Activated CD8-positive, alpha-beta memory T cell treated with anti-CD3 and anti-CD28 coated beads, Interleukin-2, amount 10 ng/mL, durations not matched to agents 7 days and 5 days (primary cell): ENCODE results near the gene IRAK3. TPM values are rescaled to one million over a fixed set of nuclear protein-coding genes. Genes with fewer than 3 reads are reported as not detected.

Experiments used
- ATAC-seq: fragments of 150-1000 bp; cut with Tn5 transposase; one replicate; pipeline ENCODE4 v1.10.0; 2021; ENCODE audit warnings: moderate library complexity
- CTCF ChIA-PET: fragments of 350-600 bp; sonication (Branson Sonifier 250); formaldehyde crosslinking; loops from one replicate; lab custom pipeline; 2021; ENCODE audit warnings: antibody characterized with exemption; lab: Charles Lee
- DNase-seq: peaks from one replicate; pipeline ENCODE4 v3.0.0-alpha.2; 2020
- H3K27ac Mint-ChIP-seq: one replicate; pipeline ENCODE4 v1.8.0; 2021; ENCODE audit warnings: mild to moderate bottlenecking, mixed read lengths
- H3K27me3 Mint-ChIP-seq: one replicate; pipeline ENCODE4 v1.8.0; 2021; ENCODE audit warnings: mixed read lengths
- H3K36me3 Mint-ChIP-seq: one replicate; pipeline ENCODE4 v1.8.0; 2021; ENCODE audit warnings: mild to moderate bottlenecking, mixed read lengths
- H3K4me1 Mint-ChIP-seq: one replicate; pipeline ENCODE4 v1.8.0; 2021; ENCODE audit warnings: mixed read lengths
- H3K4me3 Mint-ChIP-seq: one replicate; pipeline ENCODE4 v1.8.0; 2021; ENCODE audit warnings: mild to moderate bottlenecking, moderate library complexity, mixed read lengths
- H3K9me3 Mint-ChIP-seq: one replicate; pipeline ENCODE4 v1.8.0; 2022; ENCODE audit warnings: low read depth, mixed read lengths
- total RNA-seq, 2 experiments: library from RNA; stranded (reverse); gene quantifications; one replicate each; pipeline ENCODE4 v1.2.3, GENCODE V29; 2021

Gene IRAK3
- total RNA-seq, 2 experiments from 2014 or later: 0.20 to 0.52 TPM

DNA sequence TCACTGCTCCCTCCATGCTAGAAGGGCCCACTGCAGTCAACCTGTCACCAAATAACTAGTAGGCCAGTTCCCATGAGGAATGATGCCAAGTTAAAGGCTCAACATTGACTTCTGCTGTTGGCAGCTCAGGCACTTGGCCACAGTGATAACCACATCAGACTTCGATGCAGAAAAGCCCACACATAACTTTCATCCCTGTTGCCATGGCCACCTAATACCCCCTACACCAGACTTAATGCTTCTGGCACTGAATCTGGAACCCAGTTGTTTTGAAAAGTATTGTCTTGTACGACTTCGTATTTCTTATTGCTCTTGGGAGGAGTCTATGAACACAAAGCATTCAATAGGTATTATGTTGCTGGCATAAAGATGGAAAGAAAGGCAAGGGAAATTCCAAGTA, 69.0 kb downstream of the IRAK3 start:
- no peaks in the 10 kb centered on the region for H3K9me3 Mint-ChIP-seq
- H3K27me3 Mint-ChIP-seq: peaks cover 10% of the 10 kb centered on the region
- CTCF ChIA-PET: no interaction called here
- no peak overlapping the region for H3K27ac Mint-ChIP-seq
- no peak overlapping the region for H3K4me3 Mint-ChIP-seq
- ATAC-seq (no peak), DNase-seq (no peak)
- no peaks in the 10 kb centered on the region for H3K4me1 Mint-ChIP-seq
- H3K36me3 Mint-ChIP-seq: no peaks in the 10 kb centered on the region

DNA sequence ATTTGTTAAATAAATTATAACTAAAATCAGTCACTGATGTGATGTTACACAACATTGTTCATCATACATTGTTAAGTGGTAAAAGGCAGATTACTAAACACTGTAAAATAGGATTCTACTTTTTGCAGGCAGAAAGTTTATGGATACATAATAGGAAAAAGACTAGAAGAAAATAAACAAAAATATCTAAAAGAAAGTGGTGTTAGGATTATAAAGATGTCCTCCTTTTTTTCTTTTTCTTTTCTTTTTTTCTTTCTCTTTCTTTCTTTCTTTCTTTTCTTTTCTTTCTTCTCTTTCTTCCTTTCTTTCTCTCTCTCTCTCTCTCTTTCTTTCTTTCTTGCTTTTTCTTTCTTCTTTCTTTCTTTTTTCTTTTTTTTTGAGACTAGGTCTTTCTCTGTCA, 73.7 kb downstream of the IRAK3 start:
- CTCF ChIA-PET: no interaction called here
- no peak overlapping the region for H3K27ac Mint-ChIP-seq
- H3K4me1 Mint-ChIP-seq: no peaks in the 10 kb centered on the region
- H3K9me3 Mint-ChIP-seq: no peaks in the 10 kb centered on the region
- no peak for ATAC-seq
- H3K27me3 Mint-ChIP-seq: peaks cover 7% of the 10 kb centered on the region
- no peak for DNase-seq
- no peak overlapping the region for H3K4me3 Mint-ChIP-seq
- H3K36me3 Mint-ChIP-seq: no peaks in the 10 kb centered on the region

DNA sequence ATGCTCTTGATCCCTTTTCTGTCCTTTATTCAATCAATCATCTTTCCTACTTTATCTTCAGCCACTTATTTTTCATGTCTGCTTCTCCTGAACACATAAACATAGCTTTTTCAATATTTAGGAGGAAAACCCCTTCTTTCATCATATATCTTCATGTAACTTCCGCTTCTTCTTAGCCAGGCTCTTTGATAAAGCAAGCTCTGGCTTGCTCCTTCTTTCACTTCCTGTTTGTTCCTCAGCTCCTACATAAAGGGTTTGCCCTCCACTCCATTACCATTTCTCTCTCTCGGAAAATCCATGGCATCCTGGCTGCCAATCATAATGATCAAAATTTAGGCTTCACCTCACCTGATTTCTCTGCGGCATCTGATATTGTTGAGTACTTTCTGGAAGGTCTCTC, 79.5 kb downstream of the IRAK3 start:
- Mint-ChIP-seq H3K4me1 (no peaks in the 10 kb centered on the region), H3K9me3 (no peaks in the 10 kb centered on the region), H3K27ac (no peak overlapping the region), H3K27me3 (peaks cover 3% of the 10 kb centered on the region), H3K4me3 (no peak overlapping the region), H3K36me3 (no peaks in the 10 kb centered on the region)
- ATAC-seq: no peak
- no peak for DNase-seq
- CTCF ChIA-PET: interaction anchor here (1.3 to 3.0 kb wide), 2 partner anchors 11 to 124 kb away, joined by 3 to 19 read pairs; no protein-coding TSS in a partner anchor

DNA sequence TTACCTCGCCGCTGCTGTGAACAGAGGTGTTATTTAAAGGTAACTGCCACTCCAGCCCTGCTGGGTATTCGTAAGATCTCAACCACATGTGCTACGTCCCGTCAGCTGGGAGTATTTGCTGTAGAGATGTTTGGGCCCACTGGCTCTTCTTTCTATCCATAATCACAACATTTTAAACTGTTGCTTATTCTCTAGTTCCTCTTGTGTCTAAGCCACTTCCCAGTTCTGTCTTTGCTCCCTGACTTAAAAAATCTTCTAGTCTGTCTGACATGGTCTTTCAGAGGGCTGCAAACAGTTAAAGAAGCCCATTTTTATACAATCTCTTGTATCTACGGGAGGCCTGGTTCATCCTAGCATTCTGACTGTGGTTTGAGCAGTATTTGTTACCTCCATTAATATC, 80.1 kb downstream of the IRAK3 start:
- Mint-ChIP-seq H3K9me3 (no peaks in the 10 kb centered on the region), H3K4me1 (no peaks in the 10 kb centered on the region), H3K36me3 (no peaks in the 10 kb centered on the region), H3K27ac (no peak overlapping the region), H3K27me3 (peaks cover 2% of the 10 kb centered on the region), H3K4me3 (no peak overlapping the region)
- CTCF ChIA-PET: interaction anchor here (0.8 to 6.0 kb wide), 20 partner anchors 9 to 441 kb away, joined by 3 to 60 read pairs (median 4); no protein-coding TSS in a partner anchor
- ATAC-seq (no peak), DNase-seq (no peak)

DNA sequence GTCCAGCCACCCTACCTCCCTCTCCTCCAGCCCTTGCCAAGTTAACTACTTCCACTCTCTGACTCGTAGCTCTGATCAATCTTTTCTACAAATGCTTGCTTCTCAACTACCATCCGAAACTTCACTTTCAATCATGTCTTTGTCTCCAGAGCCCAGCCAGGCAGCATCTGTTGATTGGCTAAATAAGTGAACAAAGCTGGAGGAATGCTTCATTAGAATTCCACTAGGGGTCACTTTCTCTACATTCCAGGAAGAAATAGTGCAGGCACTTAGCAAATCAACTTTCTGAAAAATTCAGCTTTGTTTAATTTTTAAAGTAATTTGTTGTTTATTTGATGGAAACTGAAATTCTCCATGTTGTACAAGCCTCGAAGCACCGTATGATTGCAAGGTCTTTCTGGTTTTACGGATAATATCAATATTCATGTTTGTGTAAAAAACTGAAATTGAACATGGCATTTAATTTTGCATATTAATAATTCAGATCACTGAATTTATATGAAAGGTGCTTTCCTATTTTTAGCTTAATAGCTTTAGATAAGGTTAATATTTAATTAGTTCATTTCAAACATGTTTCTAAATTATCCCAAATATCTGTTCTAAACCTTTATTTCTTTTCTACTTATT, 80.9 kb downstream of the IRAK3 start:
- Mint-ChIP-seq H3K4me1 (peaks cover 2% of the 10 kb centered on the region), H3K36me3 (no peaks in the 10 kb centered on the region)

DNA sequence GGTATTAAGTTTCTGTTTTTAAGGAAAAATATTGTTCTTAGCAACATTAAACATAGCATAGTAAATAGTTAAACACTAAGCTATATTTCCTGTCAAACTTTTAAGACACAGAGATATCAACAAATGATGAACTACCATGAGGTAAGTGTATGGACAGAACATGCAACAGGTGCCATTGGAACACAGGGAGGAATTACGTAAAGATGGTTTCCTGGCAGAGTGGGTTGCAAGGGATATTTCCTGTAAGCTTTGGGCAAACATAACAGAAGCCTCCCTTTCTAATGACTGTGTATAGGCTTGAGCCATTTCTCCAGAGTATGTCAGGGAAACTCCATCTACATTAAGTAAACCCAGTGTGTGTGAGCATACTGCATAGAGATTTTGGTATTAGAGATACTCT, 81.6 kb downstream of the IRAK3 start:
- no peak overlapping the region for H3K27ac Mint-ChIP-seq
- H3K4me1 Mint-ChIP-seq: peaks cover 4% of the 10 kb centered on the region
- no peak overlapping the region for H3K4me3 Mint-ChIP-seq
- no peak for ATAC-seq
- H3K9me3 Mint-ChIP-seq: no peaks in the 10 kb centered on the region
- no peaks in the 10 kb centered on the region for H3K27me3 Mint-ChIP-seq
- no peak for DNase-seq
- no peaks in the 10 kb centered on the region for H3K36me3 Mint-ChIP-seq
- CTCF ChIA-PET: interaction anchor here (0.6 to 6.0 kb wide), 19 partner anchors 9 to 439 kb away, joined by 3 to 60 read pairs (median 4); no protein-coding TSS in a partner anchor

More for the DNA sequence above, 80.9 kb downstream of the IRAK3 start:
- ATAC-seq: no peak
- Mint-ChIP-seq H3K9me3 (no peaks in the 10 kb centered on the region), H3K27me3 (no peaks in the 10 kb centered on the region), H3K27ac (no peak overlapping the region), H3K4me3 (no peak overlapping the region)
- CTCF ChIA-PET: interaction anchor here (0.6 to 6.0 kb wide), 30 partner anchors 9 to 440 kb away, joined by 3 to 60 read pairs (median 4); no protein-coding TSS in a partner anchor
- no peak for DNase-seq

DNA sequence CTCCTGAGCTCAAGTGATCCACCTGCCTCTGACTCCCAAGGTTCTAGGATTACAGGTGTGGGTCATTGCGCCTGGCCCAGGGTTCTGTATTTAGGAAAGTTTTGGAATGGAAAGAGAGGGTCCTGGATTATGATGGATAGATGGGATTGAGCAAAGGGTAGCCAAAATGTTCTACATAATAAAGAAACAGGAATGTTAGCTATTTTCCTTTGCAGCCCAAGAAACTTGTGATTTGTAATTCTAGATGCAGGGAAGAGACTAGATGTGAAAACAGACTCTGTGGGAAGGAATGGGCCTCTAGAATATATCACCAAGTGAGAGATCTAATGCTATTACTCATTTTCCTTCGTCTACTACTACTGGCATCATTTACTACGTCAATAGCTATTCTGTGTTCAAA, 83.6 kb downstream of the IRAK3 start:
- DNase-seq (no peak), ATAC-seq (no peak)
- H3K9me3 Mint-ChIP-seq: no peaks in the 10 kb centered on the region
- no peaks in the 10 kb centered on the region for H3K36me3 Mint-ChIP-seq
- CTCF ChIA-PET: interaction anchor here (1.8 to 6.0 kb wide), 3 partner anchors 11 to 135 kb away, joined by 4 to 60 read pairs (median 6); no protein-coding TSS in a partner anchor
- peaks cover 12% of the 10 kb centered on the region for H3K4me1 Mint-ChIP-seq
- H3K27ac Mint-ChIP-seq: no peak overlapping the region
- no peak overlapping the region for H3K4me3 Mint-ChIP-seq
- H3K27me3 Mint-ChIP-seq: no peaks in the 10 kb centered on the region

DNA sequence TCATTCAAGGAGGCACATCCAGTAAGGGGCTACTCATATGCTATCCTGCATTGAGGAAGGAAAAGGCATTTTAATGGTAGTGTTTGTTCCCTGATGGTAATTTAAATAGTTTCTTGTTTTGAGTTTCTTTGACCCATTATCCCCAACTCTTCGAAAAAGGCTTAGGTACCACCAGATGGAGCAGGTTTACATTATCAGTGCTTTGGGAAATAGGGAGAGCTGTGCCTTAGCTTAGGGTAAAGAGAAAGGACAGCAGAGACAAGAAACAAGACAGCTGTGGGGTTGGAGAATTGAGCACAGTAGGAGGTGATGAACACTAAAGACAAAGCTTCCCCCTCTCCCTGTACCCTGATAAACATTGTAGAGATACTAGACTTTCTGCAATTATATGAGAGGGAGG, 84.1 kb downstream of the IRAK3 start:
- Mint-ChIP-seq H3K9me3 (no peaks in the 10 kb centered on the region), H3K27me3 (no peaks in the 10 kb centered on the region), H3K4me3 (no peak overlapping the region), H3K36me3 (no peaks in the 10 kb centered on the region), H3K4me1 (peaks cover 12% of the 10 kb centered on the region), H3K27ac (no peak overlapping the region)
- CTCF ChIA-PET: interaction anchor here (1.8 to 6.0 kb wide), 3 partner anchors 10 to 134 kb away, joined by 4 to 60 read pairs (median 6); no protein-coding TSS in a partner anchor
- no peak for DNase-seq
- ATAC-seq: no peak

DNA sequence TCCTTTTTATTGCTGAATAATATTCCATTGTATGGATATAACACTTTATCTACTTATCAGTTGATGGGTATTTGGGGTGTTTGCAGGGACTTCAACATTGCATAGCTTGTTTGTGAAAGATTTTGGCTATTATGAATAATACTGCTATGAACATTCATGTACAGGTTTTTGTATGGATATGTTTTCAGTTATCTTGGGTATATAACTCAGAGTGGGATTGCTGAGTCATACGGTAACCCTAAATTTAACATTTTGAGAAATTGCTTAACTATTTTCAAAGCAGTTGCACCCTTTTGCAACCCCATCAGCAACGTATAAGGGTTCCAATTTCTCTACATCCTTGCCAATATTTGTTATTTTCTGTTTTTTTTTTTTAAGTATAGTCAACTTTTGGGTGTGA, 86.0 kb downstream of the IRAK3 start:
- DNase-seq: no peak
- H3K9me3 Mint-ChIP-seq: no peaks in the 10 kb centered on the region
- H3K27me3 Mint-ChIP-seq: no peaks in the 10 kb centered on the region
- CTCF ChIA-PET: interaction anchor here (6.0 kb wide), 1 partner anchor 133 kb away, joined by 60 read pairs; no protein-coding TSS in a partner anchor
- H3K4me1 Mint-ChIP-seq: peaks cover 21% of the 10 kb centered on the region
- H3K27ac Mint-ChIP-seq: no peak overlapping the region
- no peaks in the 10 kb centered on the region for H3K36me3 Mint-ChIP-seq
- peak; percentile 49 for ATAC-seq
- no peak overlapping the region for H3K4me3 Mint-ChIP-seq

DNA sequence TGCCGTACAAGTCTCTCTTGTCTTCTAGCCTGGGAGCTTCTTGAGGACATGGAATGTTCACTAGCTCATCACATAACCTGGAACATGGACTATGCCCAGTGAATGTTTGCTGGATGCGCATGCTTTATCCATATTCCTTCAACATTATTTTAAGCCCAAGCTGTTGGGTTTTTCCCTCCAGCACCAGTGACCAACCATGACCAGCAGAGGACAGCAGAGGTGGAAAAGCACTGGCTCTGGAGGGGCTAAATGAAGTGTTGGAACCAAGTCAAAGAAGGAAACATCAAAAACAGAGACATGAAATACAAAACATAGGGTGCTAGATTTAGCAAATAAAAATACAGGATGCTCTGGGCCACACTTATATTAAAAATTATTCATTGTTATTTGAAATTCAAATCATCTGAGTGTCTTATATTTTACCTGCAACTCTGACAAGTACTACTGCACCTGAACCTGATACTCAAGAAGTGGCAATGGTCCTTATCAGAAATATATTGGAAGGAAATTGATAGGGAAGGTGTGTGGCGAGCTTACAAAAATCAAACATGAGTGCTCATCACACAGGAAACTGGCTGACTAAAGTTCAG, 90.2 kb downstream of the IRAK3 start:
- Mint-ChIP-seq H3K4me1 (peaks cover 23% of the 10 kb centered on the region), H3K9me3 (peaks cover 11% of the 10 kb centered on the region), H3K4me3 (no peak overlapping the region), H3K27ac (no peak overlapping the region), H3K27me3 (no peaks in the 10 kb centered on the region), H3K36me3 (peaks cover 8% of the 10 kb centered on the region)
- DNase-seq (peak; percentile 69), ATAC-seq (peak; percentile 79)
- CTCF ChIA-PET: interaction anchor here (0.7 to 3.8 kb wide), 14 partner anchors 9 to 129 kb away, joined by 3 to 19 read pairs (median 5); partner anchors contain the start of gene HELB

DNA sequence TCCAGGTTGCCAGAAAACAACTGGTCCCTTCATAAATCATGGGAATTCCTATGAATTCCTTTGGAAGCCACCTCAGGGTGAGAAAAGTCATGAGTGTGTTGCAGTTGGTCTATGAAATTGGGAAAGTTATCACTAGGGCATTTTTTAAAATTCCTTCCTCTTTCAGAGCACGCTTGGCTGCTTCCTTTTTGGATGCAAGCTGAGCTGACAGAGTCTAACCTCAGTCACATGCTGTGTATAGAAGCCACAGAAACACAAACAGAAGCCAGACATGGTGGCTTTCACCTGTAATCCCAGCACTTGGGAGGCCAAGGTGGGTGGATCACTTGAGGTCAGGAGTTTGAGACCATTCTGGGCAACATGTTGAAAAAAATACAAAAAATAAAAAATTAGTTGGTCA, 91.5 kb downstream of the IRAK3 start:
- H3K36me3 Mint-ChIP-seq: peaks cover 8% of the 10 kb centered on the region
- CTCF ChIA-PET: interaction anchor here (3.8 kb wide), 1 partner anchor 11 kb away, joined by 19 read pairs; no protein-coding TSS in a partner anchor
- H3K4me3 Mint-ChIP-seq: no peak overlapping the region
- DNase-seq (no peak), ATAC-seq (no peak)
- H3K27me3 Mint-ChIP-seq: no peaks in the 10 kb centered on the region
- H3K27ac Mint-ChIP-seq: no peak overlapping the region
- peaks cover 19% of the 10 kb centered on the region for H3K4me1 Mint-ChIP-seq
- peaks cover 11% of the 10 kb centered on the region for H3K9me3 Mint-ChIP-seq

DNA sequence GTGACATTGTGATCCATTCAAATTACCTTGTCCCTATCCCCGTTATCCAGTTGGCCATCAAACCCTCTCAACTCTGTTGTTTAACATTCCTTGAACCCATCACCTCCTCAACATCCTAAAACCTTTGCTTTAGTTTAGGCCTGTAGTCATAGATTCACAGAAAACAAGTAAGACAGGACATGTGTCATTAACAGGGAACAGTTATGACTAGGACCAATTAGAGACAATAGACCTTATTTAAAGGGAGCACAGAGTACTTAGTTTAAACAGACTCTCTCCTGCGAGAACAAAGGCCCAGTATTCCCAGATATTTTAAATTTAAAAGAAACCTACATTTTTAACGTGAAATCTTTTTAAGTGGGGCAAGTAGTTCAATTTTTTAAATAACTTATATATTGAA, 93.2 kb downstream of the IRAK3 start:
- CTCF ChIA-PET: no interaction called here
- H3K4me1 Mint-ChIP-seq: peaks cover 21% of the 10 kb centered on the region
- no peak for ATAC-seq
- H3K27me3 Mint-ChIP-seq: no peaks in the 10 kb centered on the region
- no peak for DNase-seq
- H3K9me3 Mint-ChIP-seq: peaks cover 11% of the 10 kb centered on the region
- H3K36me3 Mint-ChIP-seq: peaks cover 10% of the 10 kb centered on the region
- H3K27ac Mint-ChIP-seq: no peak overlapping the region
- H3K4me3 Mint-ChIP-seq: no peak overlapping the region

DNA sequence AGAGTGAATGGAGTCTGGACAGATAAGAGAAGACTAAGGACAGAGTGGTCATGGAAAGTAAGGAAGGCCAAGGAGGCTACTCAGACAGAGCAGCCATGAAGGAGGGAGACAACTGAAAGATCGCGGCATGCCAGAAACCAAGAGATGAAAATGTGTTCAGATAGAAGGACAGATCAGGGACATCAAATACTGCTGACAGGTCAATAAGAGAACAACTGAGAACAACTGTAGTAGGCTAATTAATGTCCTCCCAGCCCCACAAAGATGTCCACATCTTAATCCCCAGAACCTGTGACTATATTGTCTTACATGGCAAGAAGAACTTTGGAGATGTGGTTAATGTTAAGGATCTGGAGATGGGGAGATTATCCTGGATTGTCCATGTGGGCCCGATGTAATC, 98.3 kb downstream of the IRAK3 start:
- ATAC-seq (no peak), DNase-seq (no peak)
- Mint-ChIP-seq H3K9me3 (peaks cover 3% of the 10 kb centered on the region), H3K27me3 (no peaks in the 10 kb centered on the region), H3K4me3 (no peak overlapping the region), H3K4me1 (peaks cover 60% of the 10 kb centered on the region), H3K27ac (peak overlapping the region; percentile 93), H3K36me3 (peaks cover 27% of the 10 kb centered on the region)
- CTCF ChIA-PET: no interaction called here
